Mesendoderm (in vitro differentiated cells): ENCODE results near the gene BHLHA9.

Experiments
- DNase-seq: peaks from one replicate; pipeline ENCODE4 v3.0.0; 2013
- H2AK5ac ChIP-seq: 2 replicates; pipeline ENCODE4 v1.6.1; 2013; ENCODE audit warnings: low read length, inconsistent platforms
- H2BK120ac ChIP-seq: 2 replicates; pipeline ENCODE4 v1.6.1; 2013; ENCODE audit warnings: low read depth, mild to moderate bottlenecking, low read length, moderate library complexity, mixed read lengths
- H2BK15ac ChIP-seq: replicated peaks from 2 replicates; pipeline ENCODE4 v1.6.1; 2013; ENCODE audit warnings: low read depth, mild to moderate bottlenecking, moderate library complexity
- H2BK5ac ChIP-seq: 2 replicates; pipeline ENCODE4 v1.6.1; 2013; ENCODE audit warnings: low read length, inconsistent platforms
- H3K18ac ChIP-seq: 2 replicates; pipeline ENCODE4 v1.6.1; 2013; ENCODE audit warnings: mild to moderate bottlenecking, low read length, mixed read lengths
- H3K23ac ChIP-seq: one replicate; pipeline ENCODE4 v1.6.1; 2013; ENCODE audit warnings: low read length
- H3K27ac ChIP-seq: 2 replicates; pipeline ENCODE4 v1.5.1; 2013; ENCODE audit warnings: low read depth, mild to moderate bottlenecking, inconsistent platforms, low read length, moderate library complexity
- H3K27me3 ChIP-seq: 2 replicates; pipeline ENCODE4 v1.6.1; 2013; ENCODE audit warnings: low read length, control low read depth, mild to moderate bottlenecking, inconsistent platforms; ENCODE audit not compliant: insufficient read depth, poor library complexity
- H3K36me3 ChIP-seq: 2 replicates; pipeline ENCODE4 v1.6.1; 2013; ENCODE audit warnings: low read length, inconsistent platforms; ENCODE audit not compliant: control insufficient read depth, insufficient read depth
- H3K4ac ChIP-seq: one replicate; pipeline ENCODE4 v1.6.1; 2013; ENCODE audit warnings: low read depth, mild to moderate bottlenecking, low read length, moderate library complexity
- H3K4me1 ChIP-seq: 2 replicates; pipeline ENCODE4 v1.6.1; 2013; ENCODE audit warnings: low read depth, low read length, inconsistent platforms; ENCODE audit not compliant: control insufficient read depth
- H3K4me2 ChIP-seq: 2 replicates; pipeline ENCODE4 v1.6.1; 2013; ENCODE audit warnings: low read length
- H3K4me3 ChIP-seq: 2 replicates; pipeline ENCODE4 v1.5.1; 2013; ENCODE audit warnings: mild to moderate bottlenecking, low read length
- H3K56ac ChIP-seq: one replicate; pipeline ENCODE4 v1.6.1; 2013; ENCODE audit warnings: low read length
- H3K79me1 ChIP-seq: 2 replicates; pipeline ENCODE4 v1.6.1; 2013; ENCODE audit warnings: low read length, inconsistent platforms
- H3K79me2 ChIP-seq: 2 replicates; pipeline ENCODE4 v1.6.1; 2013; ENCODE audit warnings: mild to moderate bottlenecking, low read length; ENCODE audit not compliant: control insufficient read depth, insufficient read depth
- H3K9ac ChIP-seq: 2 replicates; pipeline ENCODE4 v1.6.1; 2013; ENCODE audit warnings: low read length, inconsistent platforms
- H4K5ac ChIP-seq: one replicate; pipeline ENCODE4 v1.6.1; 2013; ENCODE audit warnings: low read length
- H4K8ac ChIP-seq: one replicate; pipeline ENCODE4 v1.6.1; 2013; ENCODE audit warnings: low read depth, mild to moderate bottlenecking, control low read depth, low read length, moderate library complexity
- WGBS: extraction: QIAGEN DNeasy Blood & Tissue Kit; methylation state at CpG from one replicate; pipeline ENCODE4 v1.1.7; 2013; ENCODE audit warnings: low lambda C conversion rate, missing lambda C conversion rate; ENCODE audit not compliant: insufficient coverage; ENCODE audit errors: extremely low coverage; 5-methylcytosine and 5-hydroxymethylcytosine counted together

The BHLHA9 gene

GRCh38 chr17:1227365-1227764, 42.9 kb upstream of the BHLHA9 start:
- no peaks in the 10 kb centered on the region for H3K36me3 ChIP-seq
- no peak overlapping the region for H4K5ac ChIP-seq
- no peak overlapping the region for H3K27ac ChIP-seq
- no peak for DNase-seq
- no peaks in the 10 kb centered on the region for H3K79me1 ChIP-seq
- H3K9ac ChIP-seq, result no peak overlapping the region
- peaks cover 30% of the 10 kb centered on the region for H3K27me3 ChIP-seq
- no peak overlapping the region for H2BK120ac ChIP-seq
- WGBS, result no CpG with 5 or more reads among the region's 5 CpGs
- H3K4me3 ChIP-seq, result no peak overlapping the region
- H3K56ac ChIP-seq, result no peak overlapping the region
- no peak overlapping the region for H4K8ac ChIP-seq
- H3K79me2 ChIP-seq, result no peaks in the 10 kb centered on the region
- no peak overlapping the region for H3K4me2 ChIP-seq
- no peak overlapping the region for H3K18ac ChIP-seq
- no peak overlapping the region for H2BK5ac ChIP-seq
- no peak overlapping the region for H3K4ac ChIP-seq
- no peak overlapping the region for H2AK5ac ChIP-seq
- H3K4me1 ChIP-seq, result no peaks in the 10 kb centered on the region
- no peak overlapping the region for H3K23ac ChIP-seq
- no peak overlapping the region for H2BK15ac ChIP-seq

GRCh38 chr17:1227917-1228780, 42.1 kb upstream of the BHLHA9 start:
- Histone ChIP-seq H4K8ac (no peak overlapping the region), H3K36me3 (no peaks in the 10 kb centered on the region), H3K4me1 (no peaks in the 10 kb centered on the region), H3K4me3 (no peak overlapping the region), H3K56ac (peak overlapping the region; percentile 60), H3K9ac (no peak overlapping the region), H3K79me2 (no peaks in the 10 kb centered on the region), H2AK5ac (no peak overlapping the region), H3K27ac (no peak overlapping the region), H3K4ac (no peak overlapping the region), H3K27me3 (peaks cover 30% of the 10 kb centered on the region), H4K5ac (no peak overlapping the region), H3K4me2 (no peak overlapping the region), H2BK5ac (no peak overlapping the region), H3K23ac (no peak overlapping the region), H3K18ac (no peak overlapping the region), H3K79me1 (no peaks in the 10 kb centered on the region), H2BK15ac (no peak overlapping the region), H2BK120ac (no peak overlapping the region)
- peak; percentile 35 for DNase-seq
- no CpG with 5 or more reads among the region's 58 CpGs for WGBS

- no peak overlapping the region for H3K23ac ChIP-seq
- H3K36me3 ChIP-seq, result no peaks in the 10 kb centered on the region
- WGBS, result no CpG with 5 or more reads among the region's 79 CpGs
- no peaks in the 10 kb centered on the region for H3K4me1 ChIP-seq
- H3K79me2 ChIP-seq, result no peaks in the 10 kb centered on the region
- H3K27ac ChIP-seq, result no peak overlapping the region
- H3K4ac ChIP-seq, result no peak overlapping the region
- no peak overlapping the region for H3K18ac ChIP-seq
- peak overlapping the region; percentile 31 for H3K4me2 ChIP-seq
- no peak overlapping the region for H2BK5ac ChIP-seq
- H3K56ac ChIP-seq, result no peak overlapping the region
- peaks cover 30% of the 10 kb centered on the region for H3K27me3 ChIP-seq
- no peak overlapping the region for H2BK15ac ChIP-seq
- no peak for DNase-seq
- H4K5ac ChIP-seq, result no peak overlapping the region
- no peak overlapping the region for H3K4me3 ChIP-seq
- H2AK5ac ChIP-seq, result no peak overlapping the region
- H3K9ac ChIP-seq, result no peak overlapping the region
- no peaks in the 10 kb centered on the region for H3K79me1 ChIP-seq
- no peak overlapping the region for H4K8ac ChIP-seq
- no peak overlapping the region for H2BK120ac ChIP-seq
These were observed 41.4 kb upstream of the BHLHA9 start for GRCh38 chr17:1228781-1229348.

GRCh38 chr17:1229349-1229899, 40.8 kb upstream of the BHLHA9 start:
- no peak overlapping the region for H3K18ac ChIP-seq
- H4K8ac ChIP-seq, result no peak overlapping the region
- no peak overlapping the region for H3K27ac ChIP-seq
- WGBS, result no CpG with 5 or more reads among the region's 74 CpGs
- no peak overlapping the region for H2AK5ac ChIP-seq
- H2BK5ac ChIP-seq, result no peak overlapping the region
- no peaks in the 10 kb centered on the region for H3K79me1 ChIP-seq
- H2BK120ac ChIP-seq, result no peak overlapping the region
- H2BK15ac ChIP-seq, result no peak overlapping the region
- peaks cover 30% of the 10 kb centered on the region for H3K27me3 ChIP-seq
- no peaks in the 10 kb centered on the region for H3K79me2 ChIP-seq
- no peak overlapping the region for H3K23ac ChIP-seq
- H3K9ac ChIP-seq, result no peak overlapping the region
- H4K5ac ChIP-seq, result no peak overlapping the region
- H3K36me3 ChIP-seq, result no peaks in the 10 kb centered on the region
- peak overlapping the region; percentile 31 for H3K4me2 ChIP-seq
- no peak overlapping the region for H3K56ac ChIP-seq
- no peak for DNase-seq
- H3K4ac ChIP-seq, result no peak overlapping the region
- no peaks in the 10 kb centered on the region for H3K4me1 ChIP-seq
- no peak overlapping the region for H3K4me3 ChIP-seq

GRCh38 chr17:1229900-1230501, 40.2 kb upstream of the BHLHA9 start:
- Histone ChIP-seq H4K8ac (no peak overlapping the region), H3K56ac (no peak overlapping the region), H3K18ac (no peak overlapping the region), H3K27ac (no peak overlapping the region), H3K4me3 (no peak overlapping the region), H2BK120ac (no peak overlapping the region), H3K4me1 (no peaks in the 10 kb centered on the region), H3K36me3 (no peaks in the 10 kb centered on the region), H2BK15ac (no peak overlapping the region), H3K27me3 (peaks cover 30% of the 10 kb centered on the region), H2BK5ac (no peak overlapping the region), H3K4ac (no peak overlapping the region), H3K23ac (no peak overlapping the region), H2AK5ac (no peak overlapping the region), H4K5ac (no peak overlapping the region), H3K79me2 (no peaks in the 10 kb centered on the region), H3K9ac (no peak overlapping the region), H3K4me2 (no peak overlapping the region), H3K79me1 (no peaks in the 10 kb centered on the region)
- WGBS, result no CpG with 5 or more reads among the region's 51 CpGs
- DNase-seq, result no peak
